ENCODE measurements around the gene RNF168. TPM values are rescaled to one million over a fixed set of nuclear protein-coding genes. Genes with fewer than 3 reads are reported as not detected.
"Not testable (repeated sequence)": the region's sequence is repeated elsewhere in the genome, so short reads cannot be mapped to it uniquely, and the experiment has no call there.

Gene RNF168
- total and polyA plus RNA-seq, 10 donors: 3.4 to 28.3 (median 22.9) TPM

- Histone ChIP-seq H3K27ac (no peak within 1 kb of the TSS), H3K4me1 (no peaks in the 10 kb centered on the region), H3K4me3 (no peak within 1 kb of the TSS), H3K36me3 (no peaks in the 10 kb centered on the region), H3K9me3 (peaks cover 11 to 45% (median 39%) of the 10 kb centered on the region in 8 donors), H3K27me3 (replicated peaks in 1 of 7) (no peaks in the 10 kb centered on the region)
- TF ChIP-seq CTCF (IDR thresholded peaks at IDR 0.05 in 8 of 11, conservative IDR thresholded peaks at IDR 0.05 in 3 of 11) (no peak), POLR2A (IDR thresholded peaks at IDR 0.05) (no peak), POLR2AphosphoS5 (IDR thresholded peaks at IDR 0.05) (no peak)
- DNase-seq: no peak
- intact Hi-C loops (cut with DNase I; ENCODE audit: low total_unique reads): no loop called here
- 88 to 93% (median 90%) methylated on average over 10 of the region's 10 CpGs for WGBS, 5 donors
Observed at GRCh38 chr3:196514913-196515621, 11.5 kb upstream of the RNF168 start, which contains the start of gene SMCO1. SMCO1 (minus strand) TSS chr3:196515346; CDS start chr3:196515209, 137 bp downstream.

- intact Hi-C loops (cut with DNase I; ENCODE audit: low total_unique reads): no loop called here
- Histone ChIP-seq H3K27me3 (replicated peaks in 1 of 7) (no peaks in the 10 kb centered on the region), H3K9me3 (peaks cover 4 to 37% (median 32%) of the 10 kb centered on the region in 8 donors), H3K27ac (no peak overlapping the region), H3K36me3 (no peaks in the 10 kb centered on the region), H3K4me1 (no peaks in the 10 kb centered on the region), H3K4me3 (no peak overlapping the region)
- no peak for DNase-seq
- no peak for TF ChIP-seq POLR2A (IDR thresholded peaks at IDR 0.05)
- TF ChIP-seq CTCF (IDR thresholded peaks at IDR 0.05 in 8 of 11, conservative IDR thresholded peaks at IDR 0.05 in 3 of 11): no peak
- TF ChIP-seq POLR2AphosphoS5 (IDR thresholded peaks at IDR 0.05): no peak
- WGBS, 5 donors: 96 to 100% (median 97%) methylated on average over 1 of the region's 1 CpG
Observed at GRCh38 chr3:196514350-196514716, 10.8 kb upstream of the RNF168 start.

- no peak overlapping the region for H3K4me3 ChIP-seq
- no peak for DNase-seq
- TF ChIP-seq CTCF (IDR thresholded peaks at IDR 0.05 in 8 of 11, conservative IDR thresholded peaks at IDR 0.05 in 3 of 11) (no peak), POLR2A (IDR thresholded peaks at IDR 0.05) (no peak), POLR2AphosphoS5 (IDR thresholded peaks at IDR 0.05) (no peak)
- H3K36me3 ChIP-seq: no peaks in the 10 kb centered on the region
- intact Hi-C loops (cut with DNase I; ENCODE audit: low total_unique reads): no loop called here
- H3K4me1 ChIP-seq: no peaks in the 10 kb centered on the region
- no peaks in the 10 kb centered on the region for H3K27me3 ChIP-seq (replicated peaks in 1 of 7)
- no peak overlapping the region for H3K27ac ChIP-seq
- H3K9me3 ChIP-seq: peaks cover under 1 to 32% (median 26%) of the 10 kb centered on the region in 8 donors
- 80 to 92% (median 90%) methylated on average over 8 of the region's 8 CpGs for WGBS, 5 donors
Observed at GRCh38 chr3:196513697-196514349, 10.3 kb upstream of the RNF168 start.

DNA sequence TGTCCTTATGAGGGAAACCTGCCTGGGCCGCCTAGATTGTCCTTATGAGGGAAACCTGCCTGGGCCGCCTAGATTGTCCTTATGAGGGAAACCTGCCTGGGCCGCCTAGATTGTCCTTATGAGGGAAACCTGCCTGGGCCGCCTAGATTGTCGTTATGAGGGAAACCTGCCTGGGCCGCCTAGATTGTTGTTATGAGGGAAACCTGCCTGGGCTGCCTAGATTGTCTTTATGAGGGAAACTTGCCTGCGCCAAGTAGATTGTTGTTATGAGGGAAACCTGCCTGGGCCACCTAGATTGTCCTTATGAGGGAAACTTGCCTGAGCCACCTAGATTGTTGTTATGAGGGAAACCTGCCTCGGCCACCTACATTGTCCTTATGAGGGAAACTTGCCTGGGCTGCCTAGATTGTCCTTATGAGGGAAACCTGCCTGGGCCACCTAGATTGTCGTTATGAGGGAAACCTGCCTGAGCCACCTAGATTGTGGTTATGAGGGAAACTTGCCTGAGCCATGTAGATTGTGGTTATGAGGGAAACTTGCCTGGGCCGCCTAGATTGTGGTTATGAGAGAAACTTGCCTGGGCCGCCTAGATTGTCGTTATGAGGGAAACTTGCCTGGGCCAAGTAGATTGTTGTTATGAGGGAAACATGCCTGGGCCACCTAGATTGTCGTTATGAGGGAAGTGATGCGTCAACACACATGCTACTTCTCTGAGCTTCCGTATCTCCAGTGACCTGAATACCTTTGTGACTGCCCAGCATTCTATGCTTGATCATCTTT is 8.3 kb upstream of the RNF168 start:
- H3K36me3 ChIP-seq; H3K4me3 ChIP-seq; H3K27me3 ChIP-seq (replicated peaks in 1 of 7); H3K4me1 ChIP-seq; intact Hi-C loops (cut with DNase I; ENCODE audit: low total_unique reads); H3K27ac ChIP-seq; DNase-seq: not testable (repeated sequence)
- WGBS, 5 donors: 61 to 80% (median 77%) methylated on average over 10 to 14 of the region's 15 CpGs
- H3K9me3 ChIP-seq: peaks cover 0 to 24% (median 12%) of the 10 kb centered on the region in 8 donors

- H3K27ac ChIP-seq; DNase-seq; intact Hi-C loops (cut with DNase I; ENCODE audit: low total_unique reads); H3K36me3 ChIP-seq; H3K4me3 ChIP-seq; H3K4me1 ChIP-seq; H3K27me3 ChIP-seq (replicated peaks in 1 of 7): not testable (repeated sequence)
- H3K9me3 ChIP-seq: peaks cover 0 to 24% (median 12%) of the 10 kb centered on the region in 8 donors
- 95 to 100% (median 100%) methylated on average over 1 of the region's 1 CpG for WGBS, 5 donors
Observed at GRCh38 chr3:196511108-196511507, 7.5 kb upstream of the RNF168 start.
